Neutrophil (primary cell): Measurements from ENCODE around the gene PSAPL1.

ENCODE experiments used
- H3K27ac ChIP-seq: fragments of 200-600 bp; sonication (generic); 2 replicates; pipeline ENCODE4 v1.5.1; 2016; ENCODE audit warnings: mild to moderate bottlenecking, moderate library complexity
- H3K27me3 ChIP-seq: fragments of 200-600 bp; sonication (generic); 2 replicates; pipeline ENCODE4 v1.6.0; 2016; ENCODE audit warnings: mild to moderate bottlenecking
- H3K36me3 ChIP-seq: fragments of 200-600 bp; sonication (generic); 2 replicates; pipeline ENCODE4 v1.5.1; 2017
- H3K4me1 ChIP-seq, 2 experiments: fragments of 200-600 bp in 1 of 2; sonication (generic) in 1 of 2; 1 replicate in 1 of 2; 2 replicates in 1 of 2; pipeline versions ENCODE4 v1.5.1 to v1.6.1; 2013 to 2016; ENCODE audit warnings: low read depth in 1 of 2, low read length in 1 of 2, mild to moderate bottlenecking in 1 of 2, moderate library complexity in 1 of 2; ENCODE audit not compliant: control insufficient read depth in 1 of 2, insufficient read depth in 1 of 2
- H3K4me3 ChIP-seq, 2 experiments: fragments of 200-600 bp in 1 of 2; sonication (generic) in 1 of 2; 1 replicate in 1 of 2; 2 replicates in 1 of 2; pipeline ENCODE4 v1.5.1; 2013 to 2016; ENCODE audit warnings: low read depth in 1 of 2, low read length in 1 of 2, mild to moderate bottlenecking in 1 of 2, moderate library complexity in 1 of 2
- H3K9me3 ChIP-seq: fragments of 200-600 bp; sonication (generic); 2 replicates; pipeline ENCODE4 v1.5.1; 2016
- CTCF ChIP-seq: fragments of 200-600 bp; sonication (generic); IDR thresholded peaks from 2 replicates; pipeline ENCODE4 v1.5.1; 2016; ENCODE audit warnings: antibody characterized with exemption

Gene PSAPL1

GRCh38 chr4:7390336-7390735 is 44.4 kb downstream of the PSAPL1 start:
- H3K9me3 ChIP-seq, result no peaks in the 10 kb centered on the region
- H3K4me1 ChIP-seq, result no peaks in the 10 kb centered on the region
- H3K4me3 ChIP-seq, result no peak overlapping the region
- H3K36me3 ChIP-seq, result no peaks in the 10 kb centered on the region
- no peak for TF ChIP-seq CTCF
- no peak overlapping the region for H3K27ac ChIP-seq
- H3K27me3 ChIP-seq, result no peaks in the 10 kb centered on the region

- no peak for TF ChIP-seq CTCF
- Histone ChIP-seq H3K9me3 (no peaks in the 10 kb centered on the region), H3K36me3 (no peaks in the 10 kb centered on the region), H3K4me1 (no peaks in the 10 kb centered on the region), H3K27me3 (no peaks in the 10 kb centered on the region), H3K27ac (no peak overlapping the region), H3K4me3 (no peak overlapping the region)
Observed at GRCh38 chr4:7389719-7390118, 45.0 kb downstream of the PSAPL1 start.

- Histone ChIP-seq H3K27ac (no peak overlapping the region), H3K27me3 (no peaks in the 10 kb centered on the region), H3K9me3 (no peaks in the 10 kb centered on the region), H3K4me1 (no peaks in the 10 kb centered on the region), H3K4me3 (no peak overlapping the region), H3K36me3 (no peaks in the 10 kb centered on the region)
- TF ChIP-seq CTCF, result no peak
Observed at GRCh38 chr4:7389101-7389701, 45.5 kb downstream of the PSAPL1 start.

GRCh38 chr4:7388627-7389026 is 46.1 kb downstream of the PSAPL1 start:
- H3K9me3 ChIP-seq, result no peaks in the 10 kb centered on the region
- no peaks in the 10 kb centered on the region for H3K27me3 ChIP-seq
- H3K36me3 ChIP-seq, result no peaks in the 10 kb centered on the region
- H3K27ac ChIP-seq, result no peak overlapping the region
- no peak for TF ChIP-seq CTCF
- H3K4me3 ChIP-seq, result no peak overlapping the region
- no peaks in the 10 kb centered on the region for H3K4me1 ChIP-seq

GRCh38 chr4:7387925-7388324 is 46.8 kb downstream of the PSAPL1 start:
- Histone ChIP-seq H3K36me3 (no peaks in the 10 kb centered on the region), H3K4me3 (no peak overlapping the region), H3K27me3 (no peaks in the 10 kb centered on the region), H3K9me3 (no peaks in the 10 kb centered on the region), H3K27ac (no peak overlapping the region), H3K4me1 (no peaks in the 10 kb centered on the region)
- TF ChIP-seq CTCF, result no peak
